ENCODE data around the gene EPS15. TPM values are rescaled to one million over a fixed set of nuclear protein-coding genes. Genes with fewer than 3 reads are reported as not detected.

Gene EPS15
- total and polyA plus RNA-seq, 2 of the 8 experiments (the other 6 are each of a cell fraction or from before 2014, with no cell fraction given): 15.9 to 57.2 TPM

DNA sequence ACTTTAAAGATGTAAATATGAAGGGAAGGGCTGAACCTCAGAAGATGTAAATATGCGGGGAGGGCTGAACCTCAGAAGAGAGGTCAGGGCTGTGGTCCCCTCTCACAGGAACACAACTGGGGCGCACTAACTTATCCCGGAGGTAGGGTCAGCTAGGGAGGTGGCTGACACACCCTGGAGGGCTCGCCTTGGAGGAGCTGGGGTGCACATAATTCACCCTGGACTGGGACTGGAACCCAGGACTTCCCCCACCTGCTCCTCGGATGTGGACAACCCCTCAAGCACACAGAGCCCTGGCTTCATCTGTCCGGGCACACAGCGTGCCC lies 174.8 kb downstream of the EPS15 start (continued):
- TF ChIP-seq SRF (IDR thresholded peaks at IDR 0.05; ENCODE audit: low read depth, low read length) (no peak), SP2 (IDR thresholded peaks at IDR 0.05; ENCODE audit: low read length) (no peak), CTBP2 (IDR thresholded peaks at IDR 0.05; ENCODE audit: borderline replicate concordance, insufficient read depth, insufficient read length, low read length) (no peak), BCL11A (IDR thresholded peaks at IDR 0.05; ENCODE audit: low read depth in 2 of 2, low read length in 2 of 2) (no peak), RNF2 (IDR thresholded peaks at IDR 0.05; ENCODE audit: borderline replicate concordance, low read depth, low read length, missing control alignments, poor library complexity, severe bottlenecking) (no peak), SIX5 (IDR thresholded peaks at IDR 0.05; ENCODE audit: low read depth, low read length) (no peak), ASH2L (IDR thresholded peaks at IDR 0.05; ENCODE audit: low read length) (no peak), RFX5 (IDR thresholded peaks at IDR 0.05; ENCODE audit: borderline replicate concordance, low read depth, low read length) (no peak), SP4 (IDR thresholded peaks at IDR 0.05; ENCODE audit: low read length) (no peak)

Data from H1 (cell line).